GM12864 (cell line): Measurements from ENCODE around the gene MAN1C1.

Source experiments
- DNase-seq: peaks from one replicate; pipeline ENCODE4 v3.0.0-alpha.2; 2011; ENCODE audit warnings: low read depth
- H3K4me3 ChIP-seq: 2 replicates; pipeline ENCODE4 v1.5.1; 2011; ENCODE audit warnings: mild to moderate bottlenecking, low read depth, low read length, control low read depth
- TF ChIP-seq, protein P1 (sequence below): IDR thresholded peaks from 2 replicates; pipeline ENCODE4 v1.5.1; 2011; ENCODE audit warnings: low read depth, mild to moderate bottlenecking, moderate library complexity, low read length, control low read depth, inconsistent platforms; ENCODE audit errors: missing control alignments

Gene MAN1C1

DNA sequence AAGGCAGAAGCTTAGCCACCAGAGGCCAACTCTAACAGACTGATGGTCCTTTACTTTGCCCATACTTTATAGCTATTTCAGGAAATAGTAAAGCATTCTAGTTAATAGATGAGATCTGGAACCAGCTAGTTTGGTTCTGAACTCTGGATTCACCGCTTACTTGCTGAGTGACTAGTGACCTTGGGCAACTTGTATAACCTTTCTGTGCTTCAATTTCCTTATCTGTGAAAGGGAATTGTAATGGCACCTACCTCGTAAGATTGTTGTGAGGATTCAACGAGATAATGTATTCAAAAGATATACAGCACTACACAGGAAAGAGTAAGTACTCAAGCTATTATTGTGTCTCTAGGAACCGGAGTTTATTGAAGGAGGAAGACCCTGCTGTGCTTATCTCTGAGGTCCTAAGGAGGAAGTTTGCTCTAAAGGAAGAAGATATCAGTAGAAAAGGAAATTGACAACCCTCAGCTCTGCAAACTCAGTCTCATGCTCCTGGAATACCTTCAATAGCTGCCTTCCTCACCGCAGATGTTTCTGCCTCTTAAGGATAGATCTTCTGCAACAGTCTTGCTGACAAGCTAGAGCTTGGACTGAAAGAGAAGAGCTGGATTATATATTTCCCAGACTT is 215.1 kb downstream of the MAN1C1 start:
- no peak for DNase-seq
- TF ChIP-seq, protein P1, sequence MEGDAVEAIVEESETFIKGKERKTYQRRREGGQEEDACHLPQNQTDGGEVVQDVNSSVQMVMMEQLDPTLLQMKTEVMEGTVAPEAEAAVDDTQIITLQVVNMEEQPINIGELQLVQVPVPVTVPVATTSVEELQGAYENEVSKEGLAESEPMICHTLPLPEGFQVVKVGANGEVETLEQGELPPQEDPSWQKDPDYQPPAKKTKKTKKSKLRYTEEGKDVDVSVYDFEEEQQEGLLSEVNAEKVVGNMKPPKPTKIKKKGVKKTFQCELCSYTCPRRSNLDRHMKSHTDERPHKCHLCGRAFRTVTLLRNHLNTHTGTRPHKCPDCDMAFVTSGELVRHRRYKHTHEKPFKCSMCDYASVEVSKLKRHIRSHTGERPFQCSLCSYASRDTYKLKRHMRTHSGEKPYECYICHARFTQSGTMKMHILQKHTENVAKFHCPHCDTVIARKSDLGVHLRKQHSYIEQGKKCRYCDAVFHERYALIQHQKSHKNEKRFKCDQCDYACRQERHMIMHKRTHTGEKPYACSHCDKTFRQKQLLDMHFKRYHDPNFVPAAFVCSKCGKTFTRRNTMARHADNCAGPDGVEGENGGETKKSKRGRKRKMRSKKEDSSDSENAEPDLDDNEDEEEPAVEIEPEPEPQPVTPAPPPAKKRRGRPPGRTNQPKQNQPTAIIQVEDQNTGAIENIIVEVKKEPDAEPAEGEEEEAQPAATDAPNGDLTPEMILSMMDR, result no peak
- H3K4me3 ChIP-seq, result no peak overlapping the region

- no peak overlapping the region for H3K4me3 ChIP-seq
- DNase-seq, result no peak
- TF ChIP-seq, protein P1, result no peak
Observed at GRCh38 chr1:25832336-25833037, 215.9 kb downstream of the MAN1C1 start.

DNA sequence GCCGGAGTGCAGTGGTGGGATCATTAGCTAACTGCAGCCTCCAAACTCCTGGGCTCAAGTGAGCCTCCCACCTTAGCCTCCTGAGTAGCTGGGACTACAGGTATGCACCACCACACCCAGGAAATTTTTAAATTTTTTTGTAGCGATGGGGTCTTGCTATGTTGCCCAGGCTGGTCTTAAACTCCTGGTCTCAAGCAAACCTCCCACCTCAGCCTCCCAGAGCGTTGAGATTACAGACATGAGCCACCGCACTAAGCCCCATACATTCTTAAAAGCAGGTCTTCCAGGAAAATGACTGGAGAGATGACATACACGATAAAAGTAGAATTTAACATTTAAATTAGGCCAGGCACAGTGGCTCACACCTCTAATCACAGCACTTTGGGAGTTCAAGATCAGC is 216.6 kb downstream of the MAN1C1 start:
- H3K4me3 ChIP-seq, result no peak overlapping the region
- DNase-seq, result no peak
- TF ChIP-seq, protein P1, result no peak
